HG03280 (cell line): ENCODE data around the gene BUD31.
"Not testable (repeated sequence)": the region's sequence is repeated elsewhere in the genome, so short reads cannot be mapped to it uniquely, and the experiment has no call there.

Experiments used
- ATAC-seq: cut with Tn5 transposase; IDR thresholded peaks from one replicate; pipeline ENCODE4 v1.9.1; 2021; ENCODE audit warnings: mild to moderate bottlenecking, moderate library complexity; ENCODE audit not compliant: unreplicated experiment

Gene BUD31

GRCh38 chr7:99397297-99397983 is 11.3 kb upstream of the BUD31 start:
- ATAC-seq, result no peak

- no peak for ATAC-seq
Measured at GRCh38 chr7:99398891-99399445, 9.8 kb upstream of the BUD31 start.

- no peak for ATAC-seq
Measured at GRCh38 chr7:99399597-99399996, 9.2 kb upstream of the BUD31 start.

- ATAC-seq, result no peak
Measured at GRCh38 chr7:99402854-99403253, 5.9 kb upstream of the BUD31 start.

- ATAC-seq, result no peak
Measured at GRCh38 chr7:99403764-99404163, 5.0 kb upstream of the BUD31 start.

DNA sequence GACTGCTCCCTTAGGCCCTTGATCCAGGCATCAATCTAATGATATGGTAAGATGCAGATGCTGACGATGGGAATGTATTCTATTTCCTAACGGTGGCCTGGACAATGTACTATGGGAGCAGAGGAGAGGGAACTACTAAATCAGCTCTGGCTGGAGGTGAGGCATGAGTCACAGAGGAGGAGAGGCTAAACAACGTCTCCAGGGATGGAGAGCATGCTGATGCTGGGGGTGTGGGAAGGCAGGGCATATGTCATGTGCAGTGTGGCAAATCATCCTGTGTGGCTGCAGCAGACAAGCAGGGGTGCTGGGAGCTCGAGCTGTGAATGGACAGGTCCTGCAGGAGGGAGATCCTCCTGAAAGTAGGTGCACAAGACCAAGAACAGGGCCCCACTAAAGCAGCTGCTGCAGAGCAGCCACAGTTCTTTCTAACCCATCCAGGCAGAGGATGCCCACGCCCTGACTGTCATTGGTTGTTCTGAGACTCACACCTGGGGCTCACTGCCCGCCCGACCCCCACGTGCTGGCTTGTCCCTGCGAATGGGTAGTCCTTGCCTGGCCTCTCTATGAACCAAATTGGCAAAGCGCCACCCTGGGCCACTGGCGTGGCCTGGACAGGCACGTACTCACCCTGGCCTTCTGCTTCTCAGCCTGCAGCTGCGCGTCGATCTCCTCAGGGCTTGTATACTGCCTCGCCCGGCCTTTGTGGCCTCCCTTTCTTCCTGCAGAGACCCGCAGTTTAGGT is 4.4 kb upstream of the BUD31 start:
- no peak for ATAC-seq

DNA sequence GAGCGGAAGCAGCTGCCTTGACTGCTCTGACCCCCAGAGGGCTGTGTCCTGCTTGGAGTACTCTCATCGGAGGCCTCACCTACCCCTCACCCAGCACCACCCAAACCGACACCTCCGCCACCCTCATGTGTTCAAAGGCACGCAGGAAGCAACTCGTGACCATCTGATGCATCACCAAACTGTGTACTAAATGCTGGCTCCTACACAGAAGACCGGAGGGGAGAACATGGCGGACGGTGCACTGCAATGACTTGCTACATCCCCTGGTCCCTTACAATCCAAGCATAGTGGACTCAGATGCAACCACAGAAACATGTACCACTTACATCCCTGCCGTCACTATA is 3.8 kb upstream of the BUD31 start:
- no peak for ATAC-seq

- no peak for ATAC-seq
Measured at GRCh38 chr7:99406557-99406956, 2.2 kb upstream of the BUD31 start.

DNA sequence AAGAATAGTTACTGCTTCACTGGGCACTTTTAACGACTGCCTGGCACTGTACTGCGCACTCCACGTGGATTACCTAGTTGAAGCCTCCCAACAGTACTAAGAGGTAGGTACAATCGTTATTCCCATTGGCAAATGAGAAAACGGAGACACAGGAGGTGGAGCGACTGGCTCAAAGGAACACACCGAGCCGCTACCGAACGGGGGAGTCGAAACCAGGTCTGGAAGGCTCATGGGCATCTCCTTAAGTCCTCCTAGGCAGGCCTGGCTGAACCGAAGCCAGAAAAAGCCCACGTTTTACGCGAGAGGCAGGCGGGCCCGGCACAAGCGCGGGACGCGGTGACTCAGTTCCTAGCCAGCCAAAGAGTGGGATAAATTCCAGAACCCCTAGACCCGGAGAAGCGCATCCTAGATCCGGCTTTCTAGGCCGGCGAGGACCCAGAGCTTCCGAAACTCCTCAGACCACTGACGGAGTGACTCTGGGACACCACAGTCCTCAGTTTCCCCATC is 844 bp upstream of the BUD31 start:
- ATAC-seq, result peak; percentile 6

DNA sequence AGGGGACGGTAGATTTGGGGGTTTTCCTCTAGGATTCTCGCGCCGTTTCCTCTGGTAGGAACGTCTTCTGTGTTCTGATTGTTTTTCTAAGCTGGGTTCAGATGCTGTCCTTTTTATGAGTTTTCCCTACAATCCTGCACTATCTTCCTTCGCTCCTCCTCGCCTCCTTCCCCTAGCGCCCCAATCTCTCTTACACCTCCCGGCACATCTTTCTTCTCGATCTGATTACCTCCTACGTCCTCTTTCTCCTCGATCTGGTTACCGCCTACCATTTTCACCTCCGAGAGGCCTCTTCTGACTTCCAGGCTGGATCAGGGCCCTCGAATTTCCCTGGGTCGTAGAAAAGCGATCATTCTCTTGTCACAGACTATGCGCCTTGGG is 413 bp downstream of the BUD31 start:
- ATAC-seq, result no peak

DNA sequence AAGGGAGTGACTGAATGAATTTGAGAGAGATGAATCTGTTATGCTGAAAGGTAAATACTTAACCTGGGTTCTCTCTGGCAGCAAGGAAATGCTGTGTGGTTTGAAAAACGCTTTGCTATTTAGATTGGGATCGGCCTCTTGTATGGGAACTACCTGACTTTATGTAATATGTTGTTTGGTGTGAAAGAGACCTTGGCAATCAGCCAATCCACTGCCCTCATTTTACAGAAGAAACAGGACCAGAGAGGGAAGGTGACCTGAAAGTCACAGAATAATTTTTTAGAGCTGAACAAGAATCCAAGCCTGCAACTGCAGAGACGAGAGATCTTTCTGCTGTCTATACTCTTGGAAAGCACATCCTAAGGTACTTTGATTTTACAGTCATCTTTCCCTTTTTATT is 1.0 kb downstream of the BUD31 start:
- no peak for ATAC-seq

- ATAC-seq, result no peak
Measured at GRCh38 chr7:99410635-99411034, 1.9 kb downstream of the BUD31 start.

DNA sequence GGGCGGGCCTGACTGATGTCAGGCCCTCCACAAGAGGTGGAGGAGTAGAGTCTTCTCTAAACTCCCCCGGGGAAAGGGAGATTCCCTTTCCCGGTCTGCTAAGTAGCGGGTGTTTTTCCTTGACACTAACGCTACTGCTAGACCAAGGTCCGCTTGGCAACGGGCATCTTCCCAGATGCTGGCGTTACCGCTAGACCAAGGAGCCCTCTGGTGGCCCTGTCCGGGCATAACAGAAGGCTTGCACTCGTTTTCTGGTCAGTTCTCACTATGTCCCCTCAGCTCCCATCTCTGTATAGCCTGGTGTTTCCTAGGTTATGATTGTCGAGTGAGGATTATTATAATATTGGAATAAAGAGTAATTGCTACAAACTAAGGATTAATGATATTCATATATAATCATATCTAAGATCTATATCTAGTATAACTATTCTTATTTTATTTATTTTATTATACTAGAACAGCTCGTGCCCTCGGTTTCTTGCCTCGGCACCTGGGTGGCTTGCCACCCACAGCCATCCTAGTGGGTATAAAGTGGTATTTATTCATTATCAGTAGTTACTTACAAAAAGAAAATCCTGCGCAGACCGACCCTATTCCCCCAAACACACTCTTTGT is 6.9 kb downstream of the BUD31 start:
- not testable (repeated sequence) for ATAC-seq

DNA sequence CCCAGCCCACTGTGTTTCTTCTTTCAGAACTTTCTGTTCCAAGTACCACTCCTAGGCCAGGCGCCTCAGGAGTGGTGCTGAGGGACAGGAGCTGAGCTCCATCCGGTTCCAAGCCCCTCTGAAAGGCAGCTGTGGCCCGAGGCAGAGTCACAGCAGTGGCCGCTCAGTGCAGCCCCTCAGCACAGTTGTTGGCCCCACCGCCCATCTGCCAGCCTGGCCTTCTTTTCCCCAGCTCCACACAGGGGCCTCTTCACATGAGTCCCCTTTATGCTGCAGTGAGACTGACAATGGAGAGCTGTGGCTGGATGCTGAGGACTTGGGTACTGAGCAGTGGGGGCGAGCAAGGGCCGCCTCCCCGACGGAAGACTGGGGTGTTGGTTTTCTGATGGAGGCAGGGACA is 9.5 kb downstream of the BUD31 start:
- ATAC-seq, result no peak

GRCh38 chr7:99419323-99420021 is 10.7 kb downstream of the BUD31 start:
- ATAC-seq, result no peak

DNA sequence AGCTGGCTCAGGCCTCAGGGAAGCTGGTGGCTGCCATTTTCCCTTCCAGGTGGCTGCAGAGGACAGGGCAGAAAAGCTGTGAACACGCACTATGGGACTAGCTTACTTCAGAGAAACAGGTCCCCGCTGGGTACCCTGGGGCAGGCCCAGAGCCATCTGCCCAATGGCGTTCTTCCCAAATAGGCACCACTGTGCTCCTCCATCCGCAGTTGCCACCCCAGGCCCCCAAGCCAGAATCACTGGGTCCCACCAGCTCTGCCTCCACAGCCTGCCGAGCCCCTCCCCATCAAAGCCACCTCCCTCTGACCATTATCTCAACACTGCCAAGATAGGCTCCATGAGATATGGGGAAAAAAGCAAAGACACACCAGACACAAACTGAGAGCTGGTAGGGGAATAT is 11.4 kb downstream of the BUD31 start:
- no peak for ATAC-seq

- ATAC-seq, result no peak
Measured at GRCh38 chr7:99420986-99421385, 12.2 kb downstream of the BUD31 start.

GRCh38 chr7:99422186-99422585 is 13.4 kb downstream of the BUD31 start:
- no peak for ATAC-seq

DNA sequence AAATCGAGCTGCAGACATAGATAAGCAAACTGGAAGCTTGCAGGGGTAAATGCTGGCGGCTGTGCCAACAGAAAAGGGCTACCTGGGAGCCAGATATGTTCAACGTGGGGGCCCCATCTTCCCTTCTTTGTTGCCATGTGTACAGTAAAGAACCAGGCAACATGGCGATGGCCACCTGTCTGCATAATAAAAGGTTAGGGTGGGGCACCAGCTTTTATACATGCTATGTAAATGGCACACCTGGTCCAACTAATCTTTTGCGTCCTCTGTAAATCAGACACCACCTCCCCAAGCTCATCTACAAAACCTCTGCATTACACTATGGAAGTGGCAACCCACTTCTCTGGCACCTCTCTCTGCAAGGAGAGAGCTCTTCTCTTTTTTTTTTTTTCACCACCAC is 13.9 kb downstream of the BUD31 start:
- ATAC-seq, result no peak

GRCh38 chr7:99424932-99425730 is 16.4 kb downstream of the BUD31 start:
- ATAC-seq, result no peak
